Adrenal gland (tissue), 12 donors: ENCODE data around the gene DCLK2. TPM values are rescaled to one million over a fixed set of nuclear protein-coding genes. Genes with fewer than 3 reads are reported as not detected.

Source experiments
- DNase-seq, 7 donors: peaks; one replicate each; pipeline ENCODE4 v3.0.0-alpha.2; 2019 to 2020
- H3K27ac ChIP-seq, 5 donors: fragments of 200-600 bp; sonication (generic) in 4 of 5; 1 replicate in 3 of 5; 2 replicates in 2 of 5; pipeline versions ENCODE4 v1.5.1 to v1.8.0; 2016 to 2020; ENCODE audit warnings: mild to moderate bottlenecking in 1 of 5
- H3K27me3 ChIP-seq: fragments of 200-600 bp; 2 replicates; pipeline ENCODE4 v1.8.0; 2021
- H3K36me3 ChIP-seq, 2 donors: fragments of 200-600 bp; replicated peaks in 1 of 2; 1 replicate in 1 of 2; 2 replicates in 1 of 2; pipeline versions ENCODE4 v1.5.1 to v1.8.0; 2018 to 2022
- H3K4me1 ChIP-seq, 2 donors: fragments of 200-600 bp; replicated peaks in 1 of 2; 1 replicate in 1 of 2; 2 replicates in 1 of 2; pipeline versions ENCODE4 v1.5.1 to v1.8.0; 2018 to 2021
- H3K4me3 ChIP-seq, 4 donors: fragments of 200-600 bp; sonication (generic) in 3 of 4; one replicate each; pipeline ENCODE4 v1.5.1; 2016 to 2018
- H3K9me3 ChIP-seq, 3 donors: fragments of 200-600 bp; sonication (generic) in 1 of 3; replicated peaks in 1 of 3; 1 replicate in 2 of 3; 2 replicates in 1 of 3; pipeline versions ENCODE4 v1.5.1 to v1.8.0; 2016 to 2021
- POLR2A ChIP-seq, 2 donors: fragments of 450-650 bp; IDR thresholded peaks; one replicate each; pipeline ENCODE4 v1.6.1; 2017; ENCODE audit warnings: antibody characterized with exemption in 2 of 2, mild to moderate bottlenecking in 2 of 2, moderate library complexity in 1 of 2
- WGBS, 4 donors: extraction: QIAGEN DNeasy Blood & Tissue Kit in 2 of 4; methylation state at CpG; one replicate each; pipeline versions ENCODE4 v1.1.5 to v1.1.7; 2013 to 2017; 5-methylcytosine and 5-hydroxymethylcytosine counted together
- intact Hi-C, 2 donors: fragments of 100-400 bp; cut with DNase I; formaldehyde crosslinking; loops; one replicate each; pipeline versions ENCODE4 v1.14.1 to v1.15.0; 2022 to 2023
- polyA plus RNA-seq, 3 donors: library from polyadenylated mRNA; stranded (reverse); fragments of 200-250 nt in 2 of 3; fragments of 350-450 nt in 1 of 3; fragmentation: Illumina TruSeq in 1 of 3; extraction: RNeasy Lipid Tissue Mini Kit (QIAGEN cat#74804) in 1 of 3; gene quantifications; one replicate each; pipeline ENCODE4 v1.2.3, GENCODE V29; 2013 to 2014
- total RNA-seq, 9 donors: library from RNA; depleted of rRNA in 4 of 9; stranded (reverse); fragments of >200 nt in 4 of 9; fragments of 120-200 nt in 1 of 9; fragmentation: NEBNext Ultra II Directional in 1 of 9; extraction: Animal tissue kit (Norgen Biotek cat#: 25700) in 1 of 9; gene quantifications; one replicate each; pipeline versions ENCODE4 v1.1.0 to v1.2.4, GENCODE V29; 2013 to 2023
- TF ChIP-seq, protein P1 (sequence below), 6 experiments: fragments of 450-650 bp in 4 of 6; fragments of 200-600 bp in 2 of 6; sonication (generic) in 1 of 6; IDR thresholded peaks; 1 replicate in 5 of 6; 2 replicates in 1 of 6; pipeline versions ENCODE4 v1.5.1 to v1.8.0; 2016 to 2021; ENCODE audit warnings: antibody characterized with exemption in 6 of 6, mild to moderate bottlenecking in 2 of 6, moderate library complexity in 1 of 6
- donor health status: healthy with polysubstance abuse.
- donor health status: Bipolar disorder and iron deficiency.
- donor health status: DM: yes; HTN: yes; CAD: no.
- donor health status: DM: no; HTN: no; CAD: no.
- donor health status: DM: no; HTN: no; CAD: no.
- donor health status: DM: yes; HTN: yes; CAD: no.

The DCLK2 gene
- total and polyA plus RNA-seq, 12 donors: 2.9 to 11.4 (median 6.3) TPM

DNA sequence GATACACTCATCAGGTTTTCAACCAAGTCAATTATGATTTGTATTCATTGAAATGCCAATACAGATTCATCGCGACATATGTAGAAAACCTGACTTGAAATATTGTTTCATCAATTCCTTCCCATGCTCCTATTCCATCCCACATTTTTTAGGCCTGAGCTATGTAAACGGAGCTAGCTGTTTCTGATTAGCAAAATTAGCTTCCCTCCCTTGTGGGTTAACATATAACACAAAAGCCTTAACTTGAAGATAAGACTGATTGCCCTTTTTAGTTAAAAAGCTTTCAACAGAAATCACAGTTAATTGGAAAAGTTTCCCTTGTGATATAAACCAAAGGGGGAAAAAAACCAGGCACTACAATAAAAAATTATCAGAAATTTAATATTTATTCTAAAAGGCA is 32.8 kb upstream of the DCLK2 start:
- no peak for DNase-seq
- no peak overlapping the region for H3K27ac ChIP-seq
- WGBS, 4 donors: 80 to 86% (median 85%) methylated on average over 3 of the region's 3 CpGs
- intact Hi-C loops: no loop called here
- no peaks in the 10 kb centered on the region for H3K4me1 ChIP-seq
- H3K4me3 ChIP-seq: no peak overlapping the region
- no peaks in the 10 kb centered on the region for H3K36me3 ChIP-seq
- no peaks in the 10 kb centered on the region for H3K27me3 ChIP-seq
- TF ChIP-seq, protein P1, sequence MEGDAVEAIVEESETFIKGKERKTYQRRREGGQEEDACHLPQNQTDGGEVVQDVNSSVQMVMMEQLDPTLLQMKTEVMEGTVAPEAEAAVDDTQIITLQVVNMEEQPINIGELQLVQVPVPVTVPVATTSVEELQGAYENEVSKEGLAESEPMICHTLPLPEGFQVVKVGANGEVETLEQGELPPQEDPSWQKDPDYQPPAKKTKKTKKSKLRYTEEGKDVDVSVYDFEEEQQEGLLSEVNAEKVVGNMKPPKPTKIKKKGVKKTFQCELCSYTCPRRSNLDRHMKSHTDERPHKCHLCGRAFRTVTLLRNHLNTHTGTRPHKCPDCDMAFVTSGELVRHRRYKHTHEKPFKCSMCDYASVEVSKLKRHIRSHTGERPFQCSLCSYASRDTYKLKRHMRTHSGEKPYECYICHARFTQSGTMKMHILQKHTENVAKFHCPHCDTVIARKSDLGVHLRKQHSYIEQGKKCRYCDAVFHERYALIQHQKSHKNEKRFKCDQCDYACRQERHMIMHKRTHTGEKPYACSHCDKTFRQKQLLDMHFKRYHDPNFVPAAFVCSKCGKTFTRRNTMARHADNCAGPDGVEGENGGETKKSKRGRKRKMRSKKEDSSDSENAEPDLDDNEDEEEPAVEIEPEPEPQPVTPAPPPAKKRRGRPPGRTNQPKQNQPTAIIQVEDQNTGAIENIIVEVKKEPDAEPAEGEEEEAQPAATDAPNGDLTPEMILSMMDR (IDR thresholded peaks at IDR 0.05): no peak
- no peak for TF ChIP-seq POLR2A (IDR thresholded peaks at IDR 0.05)
- H3K9me3 ChIP-seq: no peaks in the 10 kb centered on the region

DNA sequence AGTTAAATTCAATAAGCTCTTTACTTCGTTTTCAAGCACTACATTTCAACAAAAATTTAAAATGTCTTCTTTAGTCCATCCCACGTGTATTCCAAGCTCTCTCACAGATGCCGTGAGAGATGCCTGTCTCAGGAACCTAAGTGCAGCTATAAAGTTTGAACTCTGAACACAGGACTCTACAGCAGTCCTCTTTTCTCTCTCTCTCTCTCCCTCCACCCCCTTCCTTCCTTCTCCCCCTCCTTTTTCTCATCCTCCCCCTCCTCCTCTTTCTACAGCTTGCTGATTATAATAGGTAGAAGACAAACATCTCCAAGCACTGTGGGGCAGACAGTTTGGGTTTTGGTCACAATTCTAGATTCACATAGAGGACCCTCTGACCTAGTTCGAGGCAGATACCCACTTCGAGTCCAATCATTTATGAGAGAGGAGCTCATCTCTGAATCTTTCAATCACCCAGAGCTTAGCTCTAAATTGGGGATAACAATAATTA is 31.5 kb upstream of the DCLK2 start:
- H3K4me3 ChIP-seq: no peak overlapping the region
- no peaks in the 10 kb centered on the region for H3K36me3 ChIP-seq
- TF ChIP-seq, protein P1 (IDR thresholded peaks at IDR 0.05): no peak
- TF ChIP-seq POLR2A (IDR thresholded peaks at IDR 0.05): no peak
- WGBS, 4 donors: 58 to 67% (median 64%) methylated on average over 5 of the region's 5 CpGs
- H3K27me3 ChIP-seq: peaks cover 2% of the 10 kb centered on the region
- no peak for DNase-seq
- no peaks in the 10 kb centered on the region for H3K4me1 ChIP-seq
- H3K27ac ChIP-seq: no peak overlapping the region
- no peaks in the 10 kb centered on the region for H3K9me3 ChIP-seq
- intact Hi-C loops: no loop called here

DNA sequence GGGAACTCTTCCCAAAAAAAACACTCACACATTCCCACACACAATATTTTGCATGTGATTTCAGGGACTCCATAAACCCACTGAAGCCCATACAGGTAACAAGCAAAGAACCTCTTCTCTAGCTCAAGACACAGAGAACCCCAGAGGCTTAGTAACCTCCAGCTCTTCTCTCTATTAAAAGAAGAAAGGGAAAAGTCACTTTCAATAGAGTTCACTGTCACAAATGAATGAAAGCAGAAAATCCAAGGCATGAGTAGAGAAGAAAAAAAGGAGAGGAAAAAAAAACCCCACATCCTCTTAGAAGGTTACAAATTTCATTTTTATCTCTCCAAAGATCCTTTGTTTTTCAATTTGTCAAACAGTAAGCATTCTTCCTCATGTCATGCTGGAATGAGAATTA is 30.7 kb upstream of the DCLK2 start:
- no peaks in the 10 kb centered on the region for H3K9me3 ChIP-seq
- no peaks in the 10 kb centered on the region for H3K36me3 ChIP-seq
- H3K27ac ChIP-seq: no peak overlapping the region
- no peak overlapping the region for H3K4me3 ChIP-seq
- peaks cover 2% of the 10 kb centered on the region for H3K27me3 ChIP-seq
- no peaks in the 10 kb centered on the region for H3K4me1 ChIP-seq
- TF ChIP-seq, protein P1 (IDR thresholded peaks at IDR 0.05): no peak
- no peak for TF ChIP-seq POLR2A (IDR thresholded peaks at IDR 0.05)
- intact Hi-C loops: no loop called here
- no peak for DNase-seq

DNA sequence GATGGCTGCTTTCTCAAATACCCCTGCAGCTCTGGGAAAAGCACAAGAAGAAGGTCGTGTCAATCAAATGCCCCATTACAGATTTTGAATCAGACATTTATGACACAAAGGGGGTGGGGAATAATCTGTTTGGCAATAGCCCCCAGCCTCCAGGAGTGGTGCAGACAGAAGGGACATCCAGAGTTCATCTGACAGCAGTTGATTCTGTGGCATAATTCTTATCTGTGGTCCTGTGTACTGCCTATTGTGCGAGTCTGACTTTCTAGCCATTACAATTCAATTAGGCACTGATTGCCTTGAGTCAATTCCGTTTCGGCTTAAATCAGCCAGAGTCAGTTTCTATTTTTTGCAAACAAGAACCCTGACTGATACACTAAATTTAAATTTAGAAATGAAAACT is 28.6 kb upstream of the DCLK2 start:
- TF ChIP-seq, protein P1 (IDR thresholded peaks at IDR 0.05): no peak
- TF ChIP-seq POLR2A (IDR thresholded peaks at IDR 0.05): no peak
- intact Hi-C loops: no loop called here
- no peak overlapping the region for H3K27ac ChIP-seq
- H3K4me3 ChIP-seq: no peak overlapping the region
- no peaks in the 10 kb centered on the region for H3K9me3 ChIP-seq
- H3K4me1 ChIP-seq: no peaks in the 10 kb centered on the region
- no peaks in the 10 kb centered on the region for H3K36me3 ChIP-seq
- H3K27me3 ChIP-seq: peaks cover 2% of the 10 kb centered on the region
- 66 to 91% (median 79%) methylated on average over 4 of the region's 4 CpGs for WGBS, 4 donors
- no peak for DNase-seq
